Thoracic aorta (tissue), 2 donors: ENCODE results near the gene TSSK1B. TPM values are rescaled to one million over a fixed set of nuclear protein-coding genes. Genes with fewer than 3 reads are reported as not detected.

Source experiments
- ATAC-seq: fragments of 150-250 bp; one replicate; pipeline ENCODE4 v1.8.0; 2017; ENCODE audit warnings: low read depth; ENCODE audit not compliant: insufficient number of reproducible peaks, low FRiP score
- DNase-seq: peaks from one replicate; pipeline ENCODE4 v3.0.0-alpha.2; 2020; ENCODE audit warnings: low spot score
- H3K27ac ChIP-seq, 2 donors: fragments of 200-600 bp; sonication (generic); 1 replicate in 1 of 2; 2 replicates in 1 of 2; pipeline ENCODE4 v1.5.1; 2016; ENCODE audit warnings: mild to moderate bottlenecking in 2 of 2, moderate library complexity in 2 of 2
- H3K27me3 ChIP-seq: fragments of 200-600 bp; sonication (generic); replicated peaks from 2 replicates; pipeline ENCODE4 v1.6.0; 2016; ENCODE audit warnings: mild to moderate bottlenecking; ENCODE audit not compliant: insufficient read depth
- H3K36me3 ChIP-seq: fragments of 200-600 bp; sonication (generic); one replicate; pipeline ENCODE4 v1.5.1; 2016
- H3K4me1 ChIP-seq, 2 donors: fragments of 200-600 bp; sonication (generic); 1 replicate in 1 of 2; 2 replicates in 1 of 2; pipeline versions ENCODE4 v1.5.1 to v1.6.0; 2016; ENCODE audit warnings: low read depth in 2 of 2, mild to moderate bottlenecking in 1 of 2; ENCODE audit not compliant: control insufficient read depth in 1 of 2
- H3K4me3 ChIP-seq: fragments of 200-600 bp; sonication (generic); 2 replicates; pipeline ENCODE4 v1.5.1; 2016; ENCODE audit warnings: mild to moderate bottlenecking
- H3K9me3 ChIP-seq: fragments of 200-600 bp; sonication (generic); 2 replicates; pipeline ENCODE4 v1.5.1; 2016
- total RNA-seq, 2 donors: library from RNA; depleted of rRNA; stranded (reverse); fragments of >200 nt; gene quantifications; one replicate each; pipeline versions ENCODE4 v1.1.0 to v1.2.3, GENCODE V29; 2016
- TF ChIP-seq, protein P1 (sequence below): fragments of 200-600 bp; sonication (generic); IDR thresholded peaks from one replicate; pipeline ENCODE4 v1.5.1; 2019; ENCODE audit warnings: antibody characterized with exemption

The TSSK1B gene
- total RNA-seq, 2 donors from 2014 or later: not detected

DNA sequence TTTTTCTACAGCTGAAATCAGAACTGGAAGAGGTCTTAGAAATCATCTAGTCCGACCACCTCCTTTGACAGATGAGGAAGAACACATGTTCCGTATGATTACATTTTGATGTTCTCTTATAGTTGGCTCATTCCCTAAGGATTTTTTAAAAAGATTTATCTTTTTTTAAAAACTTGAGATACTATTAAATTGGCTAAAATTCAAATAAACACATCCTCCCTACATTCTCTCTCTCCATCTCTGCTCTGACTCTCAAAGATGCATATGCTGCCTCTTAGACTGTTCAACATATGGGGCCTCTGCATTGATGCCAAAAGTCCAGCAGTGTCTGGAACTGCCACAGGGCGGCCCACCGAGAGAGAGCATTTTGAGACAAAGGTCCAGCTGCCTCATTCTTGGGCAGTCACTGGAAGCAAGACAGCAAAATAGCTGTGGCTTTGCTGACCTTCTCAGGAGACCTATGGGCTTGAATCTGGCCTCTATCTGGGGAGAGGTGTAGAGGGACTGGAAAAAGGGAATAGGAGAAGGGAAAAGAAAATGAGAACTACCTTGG is 12.8 kb upstream of the TSSK1B start:
- no peaks in the 10 kb centered on the region for H3K36me3 ChIP-seq
- ATAC-seq: no peak

DNA sequence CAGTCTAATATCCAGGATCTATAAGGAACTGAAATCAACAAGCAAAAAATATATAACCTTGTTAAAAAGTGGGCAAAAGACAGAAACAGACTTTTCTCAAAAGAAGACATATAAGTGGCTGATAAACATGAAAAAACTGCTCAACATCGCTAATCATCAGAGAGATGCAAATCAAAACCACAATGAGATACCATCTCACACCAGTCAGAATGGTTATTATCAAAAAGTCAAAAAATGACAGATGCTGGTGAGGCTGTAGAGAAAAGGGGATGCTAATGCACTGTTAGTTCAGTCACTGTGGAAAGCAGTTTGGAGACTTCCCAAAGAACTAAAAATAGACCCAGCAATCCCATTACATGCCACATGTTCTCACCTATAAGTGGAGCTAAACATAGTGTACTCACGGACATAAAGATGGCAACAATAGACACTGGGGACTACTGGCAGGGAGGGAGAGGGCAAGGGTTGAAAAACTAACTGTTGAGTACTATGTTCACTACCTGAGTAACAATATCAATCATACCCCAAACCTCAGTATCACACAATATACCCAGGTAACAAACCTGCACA is 11.7 kb upstream of the TSSK1B start:
- ATAC-seq: no peak
- no peaks in the 10 kb centered on the region for H3K27me3 ChIP-seq
- H3K36me3 ChIP-seq: no peaks in the 10 kb centered on the region
- H3K4me3 ChIP-seq: no peak overlapping the region
- TF ChIP-seq, protein P1, sequence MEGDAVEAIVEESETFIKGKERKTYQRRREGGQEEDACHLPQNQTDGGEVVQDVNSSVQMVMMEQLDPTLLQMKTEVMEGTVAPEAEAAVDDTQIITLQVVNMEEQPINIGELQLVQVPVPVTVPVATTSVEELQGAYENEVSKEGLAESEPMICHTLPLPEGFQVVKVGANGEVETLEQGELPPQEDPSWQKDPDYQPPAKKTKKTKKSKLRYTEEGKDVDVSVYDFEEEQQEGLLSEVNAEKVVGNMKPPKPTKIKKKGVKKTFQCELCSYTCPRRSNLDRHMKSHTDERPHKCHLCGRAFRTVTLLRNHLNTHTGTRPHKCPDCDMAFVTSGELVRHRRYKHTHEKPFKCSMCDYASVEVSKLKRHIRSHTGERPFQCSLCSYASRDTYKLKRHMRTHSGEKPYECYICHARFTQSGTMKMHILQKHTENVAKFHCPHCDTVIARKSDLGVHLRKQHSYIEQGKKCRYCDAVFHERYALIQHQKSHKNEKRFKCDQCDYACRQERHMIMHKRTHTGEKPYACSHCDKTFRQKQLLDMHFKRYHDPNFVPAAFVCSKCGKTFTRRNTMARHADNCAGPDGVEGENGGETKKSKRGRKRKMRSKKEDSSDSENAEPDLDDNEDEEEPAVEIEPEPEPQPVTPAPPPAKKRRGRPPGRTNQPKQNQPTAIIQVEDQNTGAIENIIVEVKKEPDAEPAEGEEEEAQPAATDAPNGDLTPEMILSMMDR: no peak
- no peak overlapping the region for H3K27ac ChIP-seq
- H3K9me3 ChIP-seq: no peaks in the 10 kb centered on the region
- H3K4me1 ChIP-seq: no peaks in the 10 kb centered on the region
- no peak for DNase-seq

More for the DNA sequence above, 12.8 kb upstream of the TSSK1B start:
- H3K27ac ChIP-seq: no peak overlapping the region
- H3K9me3 ChIP-seq: no peaks in the 10 kb centered on the region
- no peak for DNase-seq
- TF ChIP-seq, protein P1: no peak
- H3K27me3 ChIP-seq: no peaks in the 10 kb centered on the region
- H3K4me3 ChIP-seq: no peak overlapping the region
- H3K4me1 ChIP-seq: no peaks in the 10 kb centered on the region

DNA sequence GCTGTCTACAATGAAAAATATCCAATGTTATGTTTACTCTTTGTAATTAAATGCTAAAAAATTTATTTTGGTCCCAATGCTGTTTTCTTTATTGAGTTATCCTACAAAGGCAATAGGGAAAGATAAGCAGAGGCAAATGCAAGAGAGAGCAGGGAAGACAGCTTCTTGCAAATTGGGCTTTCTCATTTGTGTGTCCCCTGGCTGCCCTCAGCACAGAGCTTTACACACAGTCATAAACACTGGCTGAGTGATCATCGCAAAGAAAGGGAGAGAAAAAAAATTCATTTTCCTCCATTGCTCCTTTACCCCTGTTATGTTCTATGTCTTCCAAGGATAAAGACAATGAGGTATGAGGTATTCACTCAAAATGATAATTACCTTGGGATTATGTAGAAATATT is 2.3 kb upstream of the TSSK1B start:
- TF ChIP-seq, protein P1: no peak
- no peaks in the 10 kb centered on the region for H3K27me3 ChIP-seq
- H3K36me3 ChIP-seq: no peaks in the 10 kb centered on the region
- H3K4me1 ChIP-seq: no peaks in the 10 kb centered on the region
- ATAC-seq (no peak), DNase-seq (no peak)
- no peak overlapping the region for H3K27ac ChIP-seq
- no peaks in the 10 kb centered on the region for H3K9me3 ChIP-seq
- no peak overlapping the region for H3K4me3 ChIP-seq

DNA sequence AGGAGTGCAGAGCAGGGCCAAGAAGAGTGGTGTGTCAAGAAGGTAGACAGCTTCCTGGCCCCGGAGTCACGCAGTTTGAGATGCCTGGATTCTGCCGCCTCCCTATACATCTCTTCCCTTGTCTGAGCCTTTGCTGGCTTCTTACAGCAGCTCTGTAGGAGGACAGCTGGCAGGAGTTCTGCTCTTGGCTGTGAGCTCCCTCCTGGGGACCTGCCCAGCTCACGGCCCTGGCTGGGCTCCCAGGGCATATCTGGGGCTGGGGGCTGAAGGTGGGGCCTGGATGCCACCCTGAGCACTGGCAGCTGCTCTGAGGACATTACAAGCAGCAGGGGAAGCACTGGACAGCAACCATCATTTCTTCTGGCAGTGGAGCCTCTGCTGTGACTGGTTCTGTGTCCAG is 786 bp upstream of the TSSK1B start:
- Histone ChIP-seq H3K27me3 (no peaks in the 10 kb centered on the region), H3K4me1 (no peaks in the 10 kb centered on the region), H3K27ac (no peak overlapping the region), H3K9me3 (no peaks in the 10 kb centered on the region), H3K4me3 (no peak overlapping the region), H3K36me3 (no peaks in the 10 kb centered on the region)
- no peak for ATAC-seq
- TF ChIP-seq, protein P1: no peak
- DNase-seq: no peak

DNA sequence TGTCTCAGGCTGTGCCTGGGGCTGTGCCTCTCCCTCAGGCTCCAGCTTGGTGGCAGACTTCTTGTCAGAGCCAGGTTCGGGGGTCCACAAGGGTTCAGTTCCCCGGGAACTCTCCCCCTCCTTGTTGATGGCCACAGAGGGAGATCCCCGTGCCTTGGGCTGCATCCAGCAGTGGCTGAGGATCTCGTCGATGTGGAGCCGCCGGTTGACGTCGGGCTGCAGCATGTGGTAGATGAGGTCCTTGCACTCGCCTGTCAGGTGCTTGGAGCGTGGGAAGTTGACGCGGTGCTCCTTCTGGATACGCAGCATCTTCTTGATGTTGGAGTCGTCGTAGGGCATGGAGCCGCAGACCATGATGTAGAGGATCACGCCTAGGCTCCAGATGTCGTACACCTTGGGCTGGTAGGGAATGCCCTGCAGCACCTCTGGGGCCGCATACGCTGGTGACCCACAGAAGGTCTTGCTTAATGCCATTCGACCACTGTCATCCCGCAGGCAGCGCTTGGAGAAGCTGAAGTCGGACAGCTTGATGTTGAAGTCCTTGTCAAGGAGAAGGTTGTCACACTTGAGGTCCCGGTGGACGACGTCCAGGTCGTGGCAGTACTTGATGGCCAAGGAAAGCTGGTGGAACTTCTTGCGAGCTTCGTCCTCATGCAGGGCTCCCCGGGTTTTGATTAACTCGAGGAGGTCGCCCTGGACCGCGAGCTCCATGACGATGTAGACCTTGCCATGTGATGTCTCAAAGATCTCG is 752 bp downstream of the TSSK1B start:
- no peaks in the 10 kb centered on the region for H3K27me3 ChIP-seq
- H3K4me3 ChIP-seq: no peak overlapping the region
- no peak for DNase-seq
- H3K27ac ChIP-seq: no peak overlapping the region
- H3K36me3 ChIP-seq: no peaks in the 10 kb centered on the region
- ATAC-seq: no peak
- H3K4me1 ChIP-seq: no peaks in the 10 kb centered on the region
- no peaks in the 10 kb centered on the region for H3K9me3 ChIP-seq
- TF ChIP-seq, protein P1: no peak
